IPS-18a (cell line): ENCODE results near the gene LMF1.

Experiments
- H3K27ac ChIP-seq: one replicate; pipeline ENCODE4 v1.5.1; 2013; ENCODE audit warnings: low read length
- H3K27me3 ChIP-seq: one replicate; pipeline ENCODE4 v1.6.1; 2013; ENCODE audit warnings: mild to moderate bottlenecking, low read length; ENCODE audit not compliant: control insufficient read depth, insufficient read depth
- H3K36me3 ChIP-seq: one replicate; pipeline ENCODE4 v1.6.1; 2013; ENCODE audit warnings: low read depth, low read length; ENCODE audit not compliant: control insufficient read depth
- H3K4me1 ChIP-seq: one replicate; pipeline ENCODE4 v1.6.1; 2013; ENCODE audit warnings: low read depth, low read length; ENCODE audit not compliant: control insufficient read depth
- H3K4me3 ChIP-seq: one replicate; pipeline ENCODE4 v1.5.1; 2013; ENCODE audit warnings: low read length
- H3K9ac ChIP-seq: one replicate; pipeline ENCODE4 v1.6.1; 2013; ENCODE audit warnings: mild to moderate bottlenecking, low read length, moderate library complexity
- H3K9me3 ChIP-seq: one replicate; pipeline ENCODE4 v1.6.1; 2013; ENCODE audit warnings: low read depth, low read length; ENCODE audit not compliant: control insufficient read depth

The LMF1 gene

GRCh38 chr16:912322-912683 lies 58.5 kb downstream of the LMF1 start:
- Histone ChIP-seq H3K4me3 (no peak overlapping the region), H3K9ac (no peak overlapping the region), H3K9me3 (no peaks in the 10 kb centered on the region), H3K27me3 (no peaks in the 10 kb centered on the region), H3K27ac (no peak overlapping the region), H3K36me3 (no peaks in the 10 kb centered on the region), H3K4me1 (no peaks in the 10 kb centered on the region)

DNA sequence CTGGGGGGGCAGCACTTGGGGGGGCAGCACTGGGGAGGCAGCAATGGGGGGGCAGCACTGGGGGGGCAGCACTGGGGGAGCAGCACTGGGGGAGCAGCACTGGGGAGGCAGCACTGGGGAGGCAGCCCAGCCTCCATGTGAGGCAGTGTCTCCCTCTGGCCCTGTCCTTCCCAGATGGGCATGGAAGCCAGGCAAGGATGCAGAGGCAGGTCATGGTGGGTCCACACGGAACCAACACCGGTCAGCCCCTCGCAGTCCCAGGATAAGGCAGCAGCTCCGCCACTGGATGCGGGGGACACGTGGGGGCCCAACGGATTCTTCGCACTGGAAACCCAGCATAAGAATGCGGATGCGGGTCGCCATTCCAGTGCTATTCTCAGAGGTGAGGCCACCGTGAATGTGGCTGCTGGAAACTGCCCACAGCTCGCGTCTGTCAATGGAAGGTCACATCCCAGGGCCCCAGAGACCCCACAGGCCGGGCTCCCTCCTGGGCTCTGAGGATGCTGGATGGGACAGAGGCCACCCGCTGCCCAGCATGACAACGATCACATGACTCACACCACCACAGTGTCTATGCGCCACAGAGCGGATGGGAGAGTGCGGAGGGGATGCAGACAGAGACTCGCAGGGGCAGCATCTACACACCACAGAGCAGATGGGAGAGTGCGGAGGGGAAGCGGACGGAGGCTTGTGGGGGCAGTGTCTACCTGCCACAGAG lies 59.0 kb downstream of the LMF1 start:
- Histone ChIP-seq H3K9ac (no peak overlapping the region), H3K36me3 (no peaks in the 10 kb centered on the region), H3K27me3 (no peaks in the 10 kb centered on the region), H3K27ac (no peak overlapping the region), H3K4me3 (no peak overlapping the region), H3K4me1 (no peaks in the 10 kb centered on the region), H3K9me3 (no peaks in the 10 kb centered on the region)

DNA sequence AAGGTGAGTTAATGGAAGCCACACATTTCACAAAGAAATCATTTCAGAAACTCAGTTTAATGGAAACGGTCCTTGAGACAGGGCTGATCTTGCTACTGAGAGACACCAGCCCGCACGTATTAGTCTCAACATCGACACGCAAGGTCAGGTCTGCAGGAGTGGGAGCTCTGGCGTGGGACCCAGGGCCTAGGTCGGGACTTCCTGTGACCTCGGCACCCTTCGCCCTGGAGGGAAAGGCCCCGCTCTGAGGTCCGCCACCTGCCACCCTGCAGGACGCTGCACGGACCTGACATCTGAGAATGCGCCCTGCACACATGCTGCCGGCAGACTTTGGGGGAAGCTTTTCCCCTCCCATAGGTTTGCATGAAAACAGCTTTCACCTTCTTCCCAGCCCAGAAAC lies 59.7 kb downstream of the LMF1 start:
- no peak overlapping the region for H3K4me3 ChIP-seq
- H3K27me3 ChIP-seq: no peaks in the 10 kb centered on the region
- no peaks in the 10 kb centered on the region for H3K4me1 ChIP-seq
- H3K36me3 ChIP-seq: no peaks in the 10 kb centered on the region
- no peak overlapping the region for H3K27ac ChIP-seq
- H3K9ac ChIP-seq: no peak overlapping the region
- no peaks in the 10 kb centered on the region for H3K9me3 ChIP-seq

DNA sequence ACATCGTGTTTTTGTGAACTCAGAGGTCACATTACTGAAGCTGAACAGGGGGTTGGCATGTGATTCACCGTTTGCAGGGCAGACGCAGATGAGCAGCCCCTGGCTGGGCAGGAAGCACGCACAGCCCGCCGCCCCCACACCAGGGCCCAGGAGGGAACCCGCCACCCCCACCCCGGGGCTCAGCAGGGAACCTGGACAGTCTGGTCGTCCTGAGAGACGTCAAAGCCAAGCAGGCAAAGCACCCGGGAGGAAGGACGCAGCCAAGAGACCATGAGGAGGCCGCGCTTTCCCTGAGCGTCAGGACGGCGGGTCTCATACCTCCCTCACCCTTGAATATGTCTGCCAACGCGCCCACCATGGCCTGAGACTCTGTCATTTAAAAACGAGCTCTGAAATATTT lies 60.6 kb downstream of the LMF1 start:
- H3K27ac ChIP-seq: no peak overlapping the region
- H3K4me1 ChIP-seq: no peaks in the 10 kb centered on the region
- H3K9me3 ChIP-seq: no peaks in the 10 kb centered on the region
- H3K9ac ChIP-seq: no peak overlapping the region
- H3K36me3 ChIP-seq: no peaks in the 10 kb centered on the region
- H3K27me3 ChIP-seq: no peaks in the 10 kb centered on the region
- H3K4me3 ChIP-seq: no peak overlapping the region

DNA sequence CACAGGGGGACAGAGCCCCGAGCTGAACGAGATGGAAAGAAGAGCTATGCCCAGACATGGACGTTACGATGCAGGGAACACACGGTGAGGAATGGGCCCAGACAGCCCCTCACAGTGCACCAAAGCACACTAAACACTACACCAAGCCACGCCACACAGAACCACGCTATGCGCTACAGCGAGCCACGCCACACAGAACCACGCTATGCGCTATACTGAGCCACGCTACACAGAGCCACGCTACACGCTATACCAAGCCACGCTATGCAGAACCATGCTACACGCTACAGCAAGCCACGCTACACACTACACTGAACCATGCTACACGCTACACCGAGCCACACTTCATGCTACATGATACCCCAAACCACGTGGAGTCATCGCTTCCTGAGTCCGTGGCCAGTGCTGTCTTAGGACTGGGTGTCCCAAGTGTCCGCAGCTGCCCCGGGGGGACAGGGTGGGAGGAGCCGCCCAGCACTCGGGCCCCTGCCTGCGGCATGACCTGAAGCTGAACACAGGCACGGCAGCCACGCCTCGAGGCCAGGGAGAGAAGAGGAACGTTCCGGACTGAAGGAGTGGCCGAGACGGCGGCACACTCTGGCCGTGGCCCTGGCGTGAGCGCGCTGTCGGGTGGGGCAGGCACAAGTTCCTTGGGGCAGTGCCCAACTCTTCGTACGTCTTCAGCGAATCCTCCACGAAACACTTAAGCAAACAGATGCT lies 61.3 kb downstream of the LMF1 start:
- no peak overlapping the region for H3K27ac ChIP-seq
- H3K4me1 ChIP-seq: no peaks in the 10 kb centered on the region
- H3K4me3 ChIP-seq: no peak overlapping the region
- no peaks in the 10 kb centered on the region for H3K36me3 ChIP-seq
- no peaks in the 10 kb centered on the region for H3K9me3 ChIP-seq
- H3K9ac ChIP-seq: no peak overlapping the region
- no peaks in the 10 kb centered on the region for H3K27me3 ChIP-seq

- Histone ChIP-seq H3K9ac (no peak overlapping the region), H3K27me3 (no peaks in the 10 kb centered on the region), H3K4me1 (no peaks in the 10 kb centered on the region), H3K36me3 (no peaks in the 10 kb centered on the region), H3K27ac (no peak overlapping the region), H3K9me3 (no peaks in the 10 kb centered on the region), H3K4me3 (no peak overlapping the region)
These were observed 62.1 kb downstream of the LMF1 start for GRCh38 chr16:908526-909155.

- no peak overlapping the region for H3K9ac ChIP-seq
- H3K4me1 ChIP-seq: no peaks in the 10 kb centered on the region
- H3K4me3 ChIP-seq: no peak overlapping the region
- H3K27ac ChIP-seq: no peak overlapping the region
- no peaks in the 10 kb centered on the region for H3K9me3 ChIP-seq
- no peaks in the 10 kb centered on the region for H3K36me3 ChIP-seq
- no peaks in the 10 kb centered on the region for H3K27me3 ChIP-seq
These were observed 62.9 kb downstream of the LMF1 start for GRCh38 chr16:907842-908241.

- Histone ChIP-seq H3K9me3 (no peaks in the 10 kb centered on the region), H3K4me1 (no peaks in the 10 kb centered on the region), H3K27ac (no peak overlapping the region), H3K9ac (no peak overlapping the region), H3K4me3 (no peak overlapping the region), H3K36me3 (no peaks in the 10 kb centered on the region), H3K27me3 (no peaks in the 10 kb centered on the region)
These were observed 63.4 kb downstream of the LMF1 start for GRCh38 chr16:907361-907760.

DNA sequence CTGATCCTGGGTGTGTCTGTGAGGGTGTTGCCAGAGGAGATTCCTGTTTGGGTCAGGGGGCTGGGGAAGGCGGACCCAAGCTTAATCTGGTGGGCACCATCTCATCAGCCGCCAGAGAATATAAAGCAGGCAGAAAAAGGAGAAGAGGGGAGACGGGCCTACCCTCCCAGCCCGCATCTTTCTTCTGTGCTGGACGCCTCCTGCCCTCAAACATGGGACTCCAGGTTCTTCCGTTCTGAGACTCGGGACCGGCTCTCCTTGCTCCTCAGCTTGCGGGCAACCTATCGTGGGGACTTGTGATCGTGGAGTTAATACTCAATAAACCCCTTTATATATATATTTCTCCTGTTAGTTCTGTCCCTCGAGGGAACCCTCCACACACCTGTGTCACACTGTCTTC lies 64.5 kb downstream of the LMF1 start:
- Histone ChIP-seq H3K4me1 (no peaks in the 10 kb centered on the region), H3K27ac (no peak overlapping the region), H3K4me3 (no peak overlapping the region), H3K9me3 (no peaks in the 10 kb centered on the region), H3K36me3 (no peaks in the 10 kb centered on the region), H3K9ac (no peak overlapping the region), H3K27me3 (no peaks in the 10 kb centered on the region)

DNA sequence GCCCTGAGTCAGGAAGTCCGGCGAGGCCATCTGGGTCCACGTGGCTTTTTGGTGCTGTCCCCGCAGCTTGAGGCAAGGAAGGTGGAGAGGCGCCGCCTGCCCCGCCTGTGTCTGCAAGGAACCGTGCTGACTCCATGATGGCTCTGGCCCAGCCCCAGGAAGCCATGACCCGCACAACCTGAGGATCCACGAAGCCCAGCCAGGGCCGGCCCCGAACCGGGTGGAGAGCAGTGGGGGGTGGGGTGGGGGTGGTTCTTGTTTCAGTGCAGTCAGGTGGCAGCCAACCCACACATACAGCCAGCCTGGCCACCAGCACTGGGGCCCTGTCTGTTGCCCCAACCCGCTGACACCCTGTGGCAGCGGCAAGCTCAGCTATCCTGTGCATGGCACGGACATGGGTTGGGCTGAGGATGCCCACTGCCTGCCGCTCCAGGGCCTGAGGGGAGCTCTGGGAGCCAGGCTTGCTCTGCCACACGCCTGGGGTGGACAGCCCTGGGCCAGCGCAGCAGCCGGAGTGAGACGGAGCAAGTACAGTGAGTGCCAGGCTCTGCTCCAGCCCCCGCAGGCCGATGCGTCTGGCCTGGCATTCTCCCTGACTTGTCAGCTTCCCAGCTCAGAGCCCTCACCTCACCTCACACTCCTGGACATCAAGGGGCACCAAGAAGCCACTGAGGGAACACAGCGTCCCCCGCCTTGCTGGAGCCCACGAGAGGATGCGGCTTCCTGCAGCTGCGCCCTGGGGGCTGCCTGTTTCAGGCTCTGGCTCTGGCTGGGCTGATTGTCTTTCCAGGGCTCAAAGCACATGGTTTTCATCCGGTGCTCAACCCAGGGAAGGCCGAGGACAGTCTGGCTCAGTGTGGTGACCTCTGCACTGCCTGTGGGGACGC lies 68.8 kb downstream of the LMF1 start:
- Histone ChIP-seq H3K36me3 (no peaks in the 10 kb centered on the region), H3K27ac (no peak overlapping the region), H3K4me1 (no peaks in the 10 kb centered on the region), H3K27me3 (no peaks in the 10 kb centered on the region), H3K4me3 (no peak overlapping the region), H3K9me3 (no peaks in the 10 kb centered on the region), H3K9ac (no peak overlapping the region)

GRCh38 chr16:901149-901548 lies 69.6 kb downstream of the LMF1 start:
- Histone ChIP-seq H3K27ac (no peak overlapping the region), H3K9ac (no peak overlapping the region), H3K4me1 (no peaks in the 10 kb centered on the region), H3K4me3 (no peak overlapping the region), H3K27me3 (no peaks in the 10 kb centered on the region), H3K9me3 (no peaks in the 10 kb centered on the region), H3K36me3 (no peaks in the 10 kb centered on the region)
